ENCODE results near the gene FOXL3.
"Not testable (repeated sequence)": the region's sequence is repeated elsewhere in the genome, so short reads cannot be mapped to it uniquely, and the experiment has no call there.

Gene FOXL3

GRCh38 chr7:254337-255037, 35.5 kb upstream of the FOXL3 start:
- DNase-seq (ENCODE audit: extremely low spot score, insufficient read length, low read depth): no peak
- FAIRE-seq: no peak

- FAIRE-seq: no peak
- no peak for DNase-seq (ENCODE audit: extremely low spot score, insufficient read length, low read depth)
These were observed 34.9 kb upstream of the FOXL3 start for GRCh38 chr7:255038-255435.

GRCh38 chr7:255721-256361, 34.1 kb upstream of the FOXL3 start:
- no peak for DNase-seq (ENCODE audit: extremely low spot score, insufficient read length, low read depth)
- FAIRE-seq: no peak

- DNase-seq (ENCODE audit: extremely low spot score, insufficient read length, low read depth) (no peak), FAIRE-seq (no peak)
These were observed 33.5 kb upstream of the FOXL3 start for GRCh38 chr7:256461-256940.

- no peak for FAIRE-seq
- DNase-seq (ENCODE audit: extremely low spot score, insufficient read length, low read depth): no peak
These were observed 32.9 kb upstream of the FOXL3 start for GRCh38 chr7:256981-257646.

- FAIRE-seq (no peak), DNase-seq (ENCODE audit: extremely low spot score, insufficient read length, low read depth) (no peak)
These were observed 32.4 kb upstream of the FOXL3 start for GRCh38 chr7:257647-257992.

- no peak for FAIRE-seq
- no peak for DNase-seq (ENCODE audit: extremely low spot score, insufficient read length, low read depth)
These were observed 31.3 kb upstream of the FOXL3 start for GRCh38 chr7:258476-259190.

GRCh38 chr7:259191-259505, 30.8 kb upstream of the FOXL3 start:
- DNase-seq (ENCODE audit: extremely low spot score, insufficient read length, low read depth) (no peak), FAIRE-seq (no peak)

DNA sequence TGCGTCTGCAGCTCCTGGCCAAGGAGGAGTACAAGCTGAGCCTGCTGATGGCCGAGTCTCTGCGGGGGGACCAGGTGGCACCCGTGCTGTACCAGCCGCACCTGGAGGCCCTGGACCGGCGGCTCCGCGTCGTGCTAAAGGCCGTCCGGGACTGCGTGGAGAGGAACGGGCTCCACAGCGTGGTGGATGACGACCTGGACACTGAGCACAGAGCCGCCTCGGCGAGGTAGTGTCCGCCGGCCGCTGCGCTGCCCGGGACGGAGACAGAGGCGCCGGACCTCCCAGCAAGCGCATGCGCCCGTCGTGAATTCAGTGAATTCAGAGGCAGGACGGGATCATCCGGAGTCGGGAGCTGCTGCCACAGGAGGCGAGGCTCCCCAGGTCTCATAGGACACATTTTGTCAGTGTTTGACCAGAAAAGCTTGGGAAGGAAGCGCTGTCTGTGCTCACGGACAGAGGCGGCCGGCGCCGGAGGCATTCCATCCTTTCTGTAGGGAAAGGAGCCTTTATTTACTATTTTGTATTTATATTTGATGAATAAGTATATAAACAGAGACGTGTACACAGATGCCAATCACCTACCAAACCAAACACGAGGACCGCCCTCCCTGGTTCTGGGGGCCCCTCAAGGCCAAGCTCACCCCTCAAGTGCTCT, 30.1 kb upstream of the FOXL3 start:
- DNase-seq (ENCODE audit: extremely low spot score, insufficient read length, low read depth) (no peak), FAIRE-seq (no peak)

DNA sequence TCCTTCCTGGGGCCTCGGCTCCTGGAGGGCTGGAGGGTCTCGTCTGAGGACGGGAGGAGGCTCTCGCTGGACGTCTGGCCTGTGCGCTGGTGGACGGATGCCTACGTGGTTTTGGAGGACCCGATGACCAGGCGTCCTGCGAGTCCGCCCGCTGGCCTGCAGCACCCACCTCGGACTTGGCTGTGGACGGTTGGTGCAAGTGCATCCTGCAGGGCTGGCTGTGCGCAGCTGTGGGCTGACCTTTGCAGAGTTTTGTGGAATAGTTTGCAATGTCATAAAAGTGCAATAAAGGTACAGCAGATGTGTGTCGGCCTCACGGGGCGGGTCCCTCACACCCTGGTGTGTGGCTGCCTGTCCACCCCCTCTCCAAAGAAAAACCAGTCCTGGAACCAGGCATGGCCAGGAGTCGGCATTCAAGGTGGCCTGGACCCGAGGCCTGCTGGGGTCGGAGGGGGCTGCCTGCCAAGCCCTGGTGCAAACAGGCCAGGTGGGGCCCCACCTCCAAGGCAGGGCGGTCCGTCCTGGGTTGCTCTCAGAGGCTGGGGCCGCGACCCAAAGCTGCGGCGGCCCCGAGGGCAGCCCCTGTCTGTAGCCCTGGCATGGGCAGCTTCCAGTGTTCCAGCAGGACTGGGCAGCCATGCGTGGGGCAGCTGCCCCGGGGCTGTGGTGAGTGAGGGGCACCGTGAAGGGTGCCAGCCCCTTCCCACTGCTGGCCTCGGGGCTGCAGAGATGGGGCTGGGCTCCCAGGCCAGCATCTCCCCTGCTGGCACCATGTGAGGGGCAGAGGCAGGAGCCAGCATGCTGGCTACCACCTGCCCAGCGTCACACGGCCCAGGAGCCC, 29.3 kb upstream of the FOXL3 start:
- no peak for FAIRE-seq
- DNase-seq (ENCODE audit: extremely low spot score, insufficient read length, low read depth): no peak

DNA sequence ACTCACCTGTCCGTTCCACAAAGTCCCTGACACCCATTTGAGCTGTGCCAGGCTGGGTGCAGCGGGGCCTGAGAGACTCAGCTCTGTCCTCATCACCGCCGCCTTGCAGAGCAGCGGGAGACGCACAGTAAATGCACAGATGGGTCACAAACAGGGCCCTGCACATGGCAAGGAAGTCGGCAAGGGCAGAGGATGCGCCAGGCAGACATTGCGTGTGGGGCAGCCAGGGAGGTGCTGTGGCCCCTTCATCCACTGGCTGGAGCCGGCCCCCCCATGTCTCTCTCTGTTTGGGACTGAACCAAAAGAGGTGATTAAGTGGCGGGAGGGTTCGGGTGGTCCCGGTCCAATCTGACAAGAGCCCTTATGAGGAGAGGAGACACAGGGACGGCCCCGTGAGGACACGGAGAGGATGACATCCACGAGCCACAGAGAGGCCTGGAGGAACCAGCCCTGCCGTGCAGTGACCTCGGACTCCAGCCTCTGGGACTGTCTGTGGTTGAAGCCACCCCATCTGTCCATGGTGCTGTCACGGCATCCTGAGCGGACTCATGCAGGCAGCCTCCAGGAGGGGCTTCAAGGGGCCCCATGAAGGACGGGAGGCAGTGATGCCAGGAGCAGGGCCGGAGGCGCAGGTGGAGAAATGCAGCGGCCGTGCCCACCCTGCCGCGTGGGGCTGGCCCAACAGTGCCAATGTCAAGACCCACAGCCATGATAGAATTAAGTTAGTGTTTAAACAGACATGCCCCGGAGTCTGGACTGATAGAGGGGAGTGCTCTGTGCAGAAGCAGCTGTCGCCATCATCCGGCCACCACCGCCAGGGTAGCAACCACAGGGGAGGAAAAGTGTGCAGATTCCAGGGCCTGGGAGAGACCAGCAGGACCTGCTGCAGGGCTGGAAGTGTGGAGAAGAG, 28.4 kb upstream of the FOXL3 start:
- DNase-seq (ENCODE audit: extremely low spot score, insufficient read length, low read depth): no peak
- no peak for FAIRE-seq

DNA sequence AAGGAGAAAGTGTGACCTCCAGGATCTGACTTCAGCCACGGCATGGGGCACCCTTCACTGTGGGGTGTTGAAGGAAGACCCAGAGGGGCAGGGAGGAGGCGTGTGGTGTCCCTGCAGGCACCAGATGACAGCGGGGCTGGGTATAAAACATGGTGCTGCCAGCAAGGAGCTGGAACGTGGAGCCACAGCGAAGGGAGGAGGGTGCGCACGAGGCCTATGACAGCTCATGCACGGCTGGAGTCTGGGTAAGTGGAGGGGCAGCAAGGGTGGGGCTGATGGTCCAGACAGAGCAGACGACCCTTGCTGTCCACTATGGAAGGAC, 27.8 kb upstream of the FOXL3 start:
- DNase-seq (ENCODE audit: extremely low spot score, insufficient read length, low read depth) (no peak), FAIRE-seq (no peak)

- FAIRE-seq: peak; percentile 49
- DNase-seq (ENCODE audit: extremely low spot score, insufficient read length, low read depth): peak; percentile 29
These were observed 27.2 kb upstream of the FOXL3 start for GRCh38 chr7:262631-263311.

DNA sequence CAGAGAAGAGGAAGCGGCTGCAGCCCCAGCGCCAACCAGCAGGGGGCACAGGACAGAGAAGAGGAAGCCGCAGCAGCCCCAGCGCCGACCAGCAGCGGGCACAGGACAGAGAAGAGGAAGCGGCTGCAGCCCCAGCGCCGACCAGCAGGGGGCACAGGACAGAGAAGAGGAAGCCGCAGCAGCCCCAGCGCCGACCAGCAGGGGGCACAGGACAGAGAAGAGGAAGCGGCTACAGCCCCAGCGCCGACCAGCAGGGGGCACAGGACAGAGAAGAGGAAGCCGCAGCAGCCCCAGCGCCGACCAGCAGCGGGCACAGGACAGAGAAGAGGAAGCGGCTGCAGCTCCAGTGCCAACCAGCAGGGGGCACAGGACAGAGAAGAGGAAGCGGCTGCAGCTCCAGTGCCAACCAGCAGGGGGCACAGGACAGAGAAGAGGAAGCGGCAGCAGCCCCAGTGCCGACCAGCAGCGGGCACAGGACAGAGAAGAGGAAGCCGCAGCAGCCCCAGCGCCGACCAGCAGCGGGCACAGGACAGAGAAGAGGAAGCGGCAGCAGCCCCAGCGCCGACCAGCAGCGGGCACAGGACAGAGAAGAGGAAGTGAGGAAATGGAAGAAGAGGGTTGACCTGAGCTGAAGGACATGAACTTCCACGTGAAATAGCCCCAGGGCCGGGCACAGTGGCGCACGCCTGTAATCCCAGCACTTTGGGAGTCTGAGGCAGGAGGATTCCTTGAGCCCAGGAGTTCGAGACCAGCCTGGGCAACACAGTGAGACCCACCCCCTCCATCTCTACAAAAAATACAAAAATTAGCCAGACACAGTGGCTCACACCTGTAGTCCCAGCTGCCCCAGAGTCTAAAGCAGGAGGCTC, 26.3 kb upstream of the FOXL3 start:
- not testable (repeated sequence) for FAIRE-seq; DNase-seq (ENCODE audit: extremely low spot score, insufficient read length, low read depth)

DNA sequence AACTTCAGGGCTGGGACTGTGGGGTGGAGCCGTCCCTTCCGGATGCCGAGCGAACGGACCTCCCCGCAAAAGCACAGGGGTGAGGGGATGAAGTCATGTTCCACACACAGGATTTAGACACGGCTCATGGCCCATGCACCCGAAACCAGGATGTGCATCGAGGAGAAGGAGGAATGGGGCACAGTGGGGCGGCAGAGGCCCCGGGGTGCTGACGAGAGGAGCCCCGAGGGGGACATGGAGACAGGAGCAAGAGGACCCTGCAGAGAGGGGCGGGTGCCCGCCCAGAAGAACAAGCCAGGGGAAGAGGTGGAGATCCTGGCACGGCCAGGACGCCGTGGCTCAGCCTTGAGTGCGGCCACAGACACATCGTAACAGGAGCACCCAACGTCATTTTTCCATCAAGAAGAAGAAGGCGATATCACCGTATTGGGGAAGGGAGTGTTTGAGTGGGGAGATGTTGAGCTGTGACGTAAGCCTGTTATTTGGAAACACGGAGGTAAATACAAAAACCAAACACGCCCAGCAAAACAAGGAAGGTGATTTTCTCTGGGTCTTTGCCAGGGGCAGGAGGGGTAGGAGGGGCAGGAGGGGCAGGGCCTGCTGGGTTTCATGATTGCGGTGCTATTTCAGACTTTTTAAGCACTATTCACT, 25.3 kb upstream of the FOXL3 start:
- DNase-seq (ENCODE audit: extremely low spot score, insufficient read length, low read depth) (no peak), FAIRE-seq (no peak)

DNA sequence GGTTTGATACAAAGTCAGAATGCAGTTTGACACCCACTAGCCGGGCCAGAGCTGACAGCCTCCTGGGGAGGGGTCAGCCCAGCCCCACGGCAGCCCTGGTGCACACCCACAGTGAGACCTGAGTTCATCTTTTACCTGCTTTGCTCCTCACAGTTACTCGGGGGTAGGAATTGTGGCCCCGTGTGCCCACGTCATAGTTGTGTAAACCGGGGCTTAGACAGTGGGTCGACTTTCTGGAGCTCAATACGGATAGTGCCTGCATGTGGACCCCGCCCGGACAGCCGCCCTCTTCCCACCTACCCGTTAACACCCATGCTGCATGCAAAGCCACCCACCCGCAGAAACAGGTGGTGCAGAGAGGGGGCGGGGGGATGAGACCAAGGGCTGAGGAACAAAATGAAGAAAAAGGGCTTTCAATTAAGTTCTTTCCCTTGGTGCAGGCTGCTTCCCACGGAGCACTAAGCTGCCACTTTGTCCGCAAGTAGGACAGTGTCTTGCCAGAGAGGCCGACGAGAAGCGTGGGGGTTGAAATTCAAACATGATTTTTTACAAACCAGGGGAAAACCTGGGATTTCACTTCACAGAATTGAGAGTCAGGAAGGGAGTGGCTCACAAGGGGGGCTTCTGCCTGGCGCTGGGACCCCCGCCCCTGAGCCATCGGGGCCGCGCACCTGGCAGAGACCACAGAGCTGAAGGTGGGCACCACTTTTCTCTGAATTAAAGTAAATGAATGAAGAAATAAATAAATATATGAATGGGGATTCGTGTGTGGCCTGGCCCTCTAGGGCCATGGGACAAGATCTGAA, 24.6 kb upstream of the FOXL3 start:
- no peak for DNase-seq (ENCODE audit: extremely low spot score, insufficient read length, low read depth)
- no peak for FAIRE-seq

Data from GM18507 (cell line).